Endothelial cell of umbilical vein (primary cell): Measurements from ENCODE around the gene LRP5. TPM values are rescaled to one million over a fixed set of nuclear protein-coding genes. Genes with fewer than 3 reads are reported as not detected.

ENCODE experiments used
- BruUV-seq: library from RNA; stranded (reverse); fragments of 400-500 nt; replicated peaks from 2 replicates; lab custom pipeline; 2021; lab: Mats Ljungman, UMichigan
- CTCF ChIA-PET: fragments of 300-600, 350-600 bp; sonication (Branson Sonifier 250); formaldehyde crosslinking; loops from one replicate; lab custom pipeline; 2021; ENCODE audit warnings: antibody characterized with exemption, inconsistent platforms; lab: Charles Lee
- POLR2A ChIA-PET: fragments of 300-600, 350-600 bp; sonication (Branson Sonifier 250); formaldehyde crosslinking; loops from one replicate; lab custom pipeline; 2021; ENCODE audit warnings: antibody characterized with exemption, inconsistent platforms; lab: Charles Lee
- DNase-seq: peaks from one replicate; pipeline ENCODE4 v3.0.0-alpha.2; 2011; ENCODE audit warnings: low read depth, low spot score
- FAIRE-seq: peaks from 2 replicates; lab custom pipeline; 2011; peaks lifted over from hg19 to GRCh38; lab: Jason Lieb, UNC
- H2AFZ ChIP-seq: 2 replicates; pipeline ENCODE4 v1.6.0; 2012; ENCODE audit warnings: low read depth, low read length, control low read depth, inconsistent platforms
- H3K27ac ChIP-seq: 2 replicates; pipeline ENCODE4 v1.5.1; 2011; ENCODE audit warnings: low read depth, mild to moderate bottlenecking, control low read depth, low read length, moderate library complexity; ENCODE audit not compliant: insufficient read depth
- H3K27me3 ChIP-seq, 2 experiments: 2 replicates each; pipeline versions ENCODE4 v1.6.0 to v1.6.1; 2011; ENCODE audit warnings: low read length in 2 of 2, mixed read lengths in 1 of 2; ENCODE audit not compliant: control insufficient read depth in 2 of 2, insufficient read depth in 2 of 2
- H3K36me3 ChIP-seq, 2 experiments: 2 replicates in 1 of 2; 3 replicates in 1 of 2; pipeline ENCODE4 v1.5.1; 2011; ENCODE audit warnings: low read length in 2 of 2, mild to moderate bottlenecking in 1 of 2, moderate library complexity in 1 of 2; ENCODE audit not compliant: control insufficient read depth in 2 of 2, insufficient read depth in 2 of 2; ENCODE audit errors: extremely low read depth in 1 of 2
- H3K4me1 ChIP-seq: 3 replicates; pipeline ENCODE4 v1.5.1; 2011; ENCODE audit warnings: mild to moderate bottlenecking, low read length; ENCODE audit not compliant: control insufficient read depth, insufficient read depth; ENCODE audit errors: extremely low read depth
- H3K4me2 ChIP-seq: 2 replicates; pipeline ENCODE4 v1.6.1; 2011; ENCODE audit warnings: low read length, control low read depth, mixed read lengths; ENCODE audit not compliant: insufficient read depth
- H3K4me3 ChIP-seq, 3 experiments: fragments of 200-600 bp in 1 of 3; sonication (generic), shearing (Covaris generic) in 1 of 3; replicated peaks in 1 of 3; 2 replicates each; pipeline ENCODE4 v1.5.1; 2011 to 2016; ENCODE audit warnings: control low read depth in 3 of 3, low read length in 3 of 3, mild to moderate bottlenecking in 2 of 3, inconsistent platforms in 1 of 3, low read depth in 1 of 3, moderate library complexity in 1 of 3; ENCODE audit not compliant: insufficient read depth in 1 of 3
- H3K79me2 ChIP-seq: 2 replicates; pipeline ENCODE4 v1.6.0; 2012; ENCODE audit warnings: low read length, inconsistent platforms; ENCODE audit not compliant: control insufficient read depth, insufficient read depth
- H3K9ac ChIP-seq: replicated peaks from 2 replicates; pipeline ENCODE3; 2011; ENCODE audit warnings: low read length, control low read depth; ENCODE audit not compliant: insufficient read depth; ENCODE audit errors: extremely low read depth
- H3K9me1 ChIP-seq: replicated peaks from 3 replicates; pipeline ENCODE4 v1.6.0; 2011; ENCODE audit warnings: mild to moderate bottlenecking, low read length; ENCODE audit not compliant: control insufficient read depth, insufficient read depth; ENCODE audit errors: extremely low read depth
- H3K9me3 ChIP-seq: replicated peaks from 2 replicates; pipeline ENCODE4 v1.5.1; 2012; ENCODE audit warnings: low read length, inconsistent platforms; ENCODE audit not compliant: control insufficient read depth, insufficient read depth
- H4K20me1 ChIP-seq: replicated peaks from 2 replicates; pipeline ENCODE3; 2011; ENCODE audit warnings: mild to moderate bottlenecking, low read length; ENCODE audit not compliant: control insufficient read depth, insufficient read depth; ENCODE audit errors: extremely low read depth
- CTCF ChIP-seq, 2 donors: IDR thresholded peaks; 1 replicate in 1 of 2; 2 replicates in 1 of 2; pipeline ENCODE4 v1.5.1; 2011; ENCODE audit warnings: low read length in 2 of 2, mild to moderate bottlenecking in 2 of 2, moderate library complexity in 2 of 2, control low read depth in 1 of 2, inconsistent platforms in 1 of 2, low read depth in 1 of 2; ENCODE audit not compliant: insufficient read depth in 1 of 2; ENCODE audit errors: extremely low read depth in 1 of 2
- EZH2 ChIP-seq: IDR thresholded peaks from 2 replicates; pipeline ENCODE4 v1.6.1; 2012; ENCODE audit warnings: borderline replicate concordance, low read depth, mild to moderate bottlenecking, moderate library complexity, low read length, inconsistent platforms; ENCODE audit not compliant: severe bottlenecking
- FOS ChIP-seq: IDR thresholded peaks from 2 replicates; pipeline ENCODE4 v1.6.1; 2011; ENCODE audit warnings: mild to moderate bottlenecking, low read length, moderate library complexity, borderline replicate concordance; ENCODE audit not compliant: insufficient read depth
- GATA2 ChIP-seq: IDR thresholded peaks from 2 replicates; pipeline ENCODE4 v1.7.0; 2011; ENCODE audit warnings: low read depth, mild to moderate bottlenecking, moderate library complexity, mixed read lengths, low read length; ENCODE audit not compliant: insufficient read length, insufficient read depth
- JUN ChIP-seq: IDR thresholded peaks from 2 replicates; pipeline ENCODE4 v1.6.1; 2011; ENCODE audit warnings: borderline replicate concordance, low read depth; ENCODE audit not compliant: insufficient read length, insufficient read depth
- MAX ChIP-seq: IDR thresholded peaks from 2 replicates; pipeline ENCODE4 v1.6.1; 2011; ENCODE audit not compliant: insufficient read depth, insufficient read length
- MYC ChIP-seq: IDR thresholded peaks from one replicate; pipeline ENCODE4 v1.6.1; 2011; ENCODE audit warnings: mild to moderate bottlenecking, low read depth, low read length
- POLR2A ChIP-seq: IDR thresholded peaks from 2 replicates; pipeline ENCODE4 v1.6.1; 2012; ENCODE audit warnings: low read depth, mild to moderate bottlenecking, control low read depth, low read length
- POLR2AphosphoS5 ChIP-seq: IDR thresholded peaks from 2 replicates; pipeline ENCODE4 v1.6.1; 2012; ENCODE audit warnings: low read depth, mild to moderate bottlenecking, control low read depth, low read length, moderate library complexity; ENCODE audit not compliant: insufficient read depth
- dilution Hi-C: fragments of 300-500 bp; cut with MboI; formaldehyde crosslinking; loops from one replicate; pipeline ENCODE4 v1.15.0; 2019; ENCODE audit warnings: low sequenced_read_pairs; ENCODE audit not compliant: extremely low pct_ligation_motif_present
- intact Hi-C: fragments of 100-400 bp; cut with micrococcal nuclease; formaldehyde crosslinking; loops from one replicate; pipeline ENCODE4 v1.10.0; 2022
- polyA plus RNA-seq, 4 experiments: library from polyadenylated mRNA; depleted of rRNA in 3 of 4; stranded (reverse) in 3 of 4; unstranded in 1 of 4; fragments of >200 nt; gene quantifications; 2 replicates each; pipeline versions ENCODE4 v1.2.1 to v1.2.3, GENCODE V29; 2011 to 2012; ENCODE audit warnings: missing spikeins in 1 of 4
- total RNA-seq: library from RNA; stranded (reverse); gene quantifications from 2 replicates; pipeline ENCODE4 v1.2.3, GENCODE V29; 2021

The LRP5 gene
- total and polyA plus RNA-seq, 2 donors (not counting 3 experiments of a cell fraction or from before 2014, with no cell fraction given) = 35.1 to 51.8 TPM

DNA sequence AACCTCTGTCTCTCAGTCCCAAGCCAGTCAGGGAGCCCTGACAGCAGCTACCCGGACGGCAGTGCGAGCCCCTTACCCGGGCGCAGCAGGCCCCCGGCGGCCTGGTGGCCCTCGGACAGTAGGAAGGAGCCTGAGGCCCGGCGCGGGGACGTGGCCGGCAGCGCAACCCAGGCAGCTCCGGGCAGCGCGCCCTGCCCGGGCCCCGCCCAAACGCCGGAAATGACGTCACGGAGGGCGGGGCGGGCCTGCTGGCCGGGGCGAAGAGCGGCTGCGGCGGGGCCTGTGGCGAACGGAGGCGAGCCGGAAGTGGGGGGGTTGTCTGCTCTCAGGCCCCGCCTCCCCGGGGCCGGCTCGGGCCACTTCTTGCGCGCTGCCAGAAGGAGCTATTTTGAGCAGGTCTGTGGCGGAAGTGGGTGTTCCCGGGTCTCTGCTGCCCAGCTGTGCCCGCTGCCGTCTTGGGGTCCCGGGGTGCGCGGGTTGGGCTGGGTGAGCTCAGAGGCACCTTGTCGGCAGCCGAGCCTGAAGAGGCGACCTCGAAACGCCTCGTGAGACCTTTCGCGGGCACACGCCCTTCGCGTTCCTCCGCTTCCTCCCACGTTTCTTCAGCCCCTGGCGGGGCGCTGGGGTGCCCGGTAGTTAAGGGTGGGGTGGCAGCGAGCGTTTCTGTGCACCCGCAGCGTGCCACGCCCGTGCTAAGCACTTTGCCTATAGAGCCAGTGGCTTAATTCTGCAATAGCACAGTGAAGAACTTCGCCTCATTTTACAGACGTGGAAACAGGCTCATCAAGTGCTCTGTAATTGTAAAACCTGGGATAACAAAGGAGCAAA, 40.4 kb upstream of the LRP5 start, which contains the start of gene C11orf24:
TSS of gene C11orf24 (minus strand) at position 193 of the 828 bp plus-strand sequence. CDS start 8,206 bp downstream, outside the sequence.
- peak within 1 kb of the TSS; percentile 71 for H3K27ac ChIP-seq
- H3K9ac ChIP-seq = peak within 1 kb of the TSS; percentile 80
- DNase-seq (peak; percentile 90), FAIRE-seq (peak; percentile 93)
- peak within 1 kb of the TSS; percentile 74 for H3K4me2 ChIP-seq
- H3K4me1 ChIP-seq = peaks cover 7% of the 10 kb centered on the region
- H4K20me1 ChIP-seq = no peaks in the 10 kb centered on the region
- peak; percentile 77 for TF ChIP-seq POLR2A
- TF ChIP-seq MAX = no peak
- TF ChIP-seq POLR2AphosphoS5 = peak; percentile 97
- ChIA-PET CTCF (interaction anchor here (0.8 to 3.7 kb wide), 6 partner anchors 14 to 173 kb away, joined by 3 to 51 read pairs (median 7); no protein-coding TSS in a partner anchor), POLR2A (interaction anchor here (0.5 to 1.2 kb wide), 4 partner anchors 10 to 188 kb away, joined by 3 to 4 read pairs (median 4); partner anchors contain the start of gene PPP6R3)
- dilution Hi-C loops (no loop called here), intact Hi-C loops (loop anchor here (1.0 to 2.0 kb wide), 5 partner anchors 15 to 175 kb away; no protein-coding TSS in a partner anchor)
- peak within 1 kb of the TSS; percentile 94 for H2AFZ ChIP-seq
- H3K4me3 ChIP-seq = peak within 1 kb of the TSS; percentile 59 to 68 (median 60)
- H3K27me3 ChIP-seq = no peaks in the 10 kb centered on the region
- no peaks in the 10 kb centered on the region for H3K9me3 ChIP-seq
- H3K9me1 ChIP-seq = no peaks in the 10 kb centered on the region
- peaks cover 0 to 4% of the 10 kb centered on the region in 2 experiments for H3K36me3 ChIP-seq
- TSS peak; percentile 82 for BruUV-seq
- H3K79me2 ChIP-seq = peaks cover 4% of the 10 kb centered on the region

- Histone ChIP-seq H3K4me3 (no peak overlapping the region), H3K4me2 (no peak overlapping the region), H3K4me1 (peaks cover 7% of the 10 kb centered on the region), H3K9me1 (no peaks in the 10 kb centered on the region), H3K79me2 (peaks cover 4% of the 10 kb centered on the region), H3K36me3 (no peaks in the 10 kb centered on the region), H2AFZ (no peak overlapping the region), H4K20me1 (no peaks in the 10 kb centered on the region), H3K27ac (no peak overlapping the region), H3K9me3 (no peaks in the 10 kb centered on the region), H3K27me3 (peaks cover 0 to 1% of the 10 kb centered on the region in 2 experiments), H3K9ac (no peak overlapping the region)
- intact Hi-C loops = no loop called here
- dilution Hi-C loops = no loop called here
- DNase-seq (no peak), FAIRE-seq (no peak)
- ChIA-PET CTCF (interaction anchor here (1.6 to 3.5 kb wide), 2 partner anchors 24 to 27 kb away, joined by 5 to 51 read pairs; no protein-coding TSS in a partner anchor), POLR2A (no interaction called here)
- no TSS peak for BruUV-seq
- TF ChIP-seq CTCF (IDR thresholded peaks at IDR 0.05; ENCODE audit: extremely low read depth in 1 of 2, insufficient read depth in 1 of 2, low read depth in 1 of 2, low read length in 2 of 2) (no peak), POLR2AphosphoS5 (no peak), MYC (no peak), MAX (no peak), JUN (no peak), POLR2A (no peak), GATA2 (no peak), FOS (no peak), EZH2 (no peak)
Measured at GRCh38 chr11:68273026-68273738, 39.2 kb upstream of the LRP5 start.
